K562 (cell line): ENCODE data around the gene UBXN10. TPM values are rescaled to one million over a fixed set of nuclear protein-coding genes. Genes with fewer than 3 reads are reported as not detected.

Experiments used
- ATAC-seq: fragments of 200-7000 bp; cut with Tn5 transposase; 3 replicates; pipeline ENCODE4 v1.9.1; 2020; ENCODE audit warnings: moderate library complexity
- BruUV-seq: library from RNA; stranded (reverse); fragments of 400-500 nt; replicated peaks from 2 replicates; lab custom pipeline; 2021; lab: Mats Ljungman, UMichigan
- CTCF ChIA-PET: fragments of 300-600 bp; formaldehyde crosslinking; extraction: SDS; loops from one replicate; lab custom pipeline; 2021; ENCODE audit warnings: low intra/inter-chr PET ratio; lab: Yijun Ruan, JAX
- POLR2A ChIA-PET: fragments of 300-600, 350-650 bp; sonication (Branson Sonifier 250); formaldehyde crosslinking; extraction: SDS; loops from one replicate; lab custom pipeline; 2021; ENCODE audit warnings: antibody characterized with exemption, inconsistent platforms; lab: Yijun Ruan, JAX
- DNase-seq, 4 experiments: peaks; one replicate each; pipeline versions ENCODE4 v3.0.0 to v3.0.0-alpha.2; 2011 to 2018; ENCODE audit warnings: low spot score in 3 of 4, mixed read lengths in 3 of 4; ENCODE audit errors: extremely low read depth in 1 of 4
- FAIRE-seq: peaks from 2 replicates; lab custom pipeline; 2011; peaks lifted over from hg19 to GRCh38; lab: Jason Lieb, UNC
- H2AFZ ChIP-seq: 2 replicates; pipeline ENCODE4 v1.6.0; 2011; ENCODE audit warnings: low read depth, low read length, control low read depth, inconsistent platforms
- H3K27ac ChIP-seq: fragments of 200-600 bp; 3 replicates; pipeline ENCODE4 v1.8.0; 2011; ENCODE audit warnings: low read depth, mild to moderate bottlenecking, control low read depth, inconsistent platforms, low read length, moderate library complexity, mixed read lengths; ENCODE audit errors: extremely low read depth
- H3K27me3 ChIP-seq, 2 experiments: fragments of 300-600 bp in 1 of 2; 2 replicates in 1 of 2; 3 replicates in 1 of 2; pipeline versions ENCODE4 v1.6.0 to v1.8.0; 2011; ENCODE audit warnings: inconsistent platforms in 2 of 2, low read length in 2 of 2, mild to moderate bottlenecking in 1 of 2, mixed read lengths in 1 of 2, moderate library complexity in 1 of 2; ENCODE audit not compliant: control insufficient read depth in 2 of 2, insufficient read depth in 2 of 2
- H3K36me3 ChIP-seq: fragments of 300-600 bp; 3 replicates; pipeline ENCODE4 v1.8.0; 2011; ENCODE audit warnings: mild to moderate bottlenecking, low read length, inconsistent platforms; ENCODE audit not compliant: control insufficient read depth, insufficient read depth
- H3K4me1 ChIP-seq, 2 experiments: fragments of 200-600 bp in 1 of 2; replicated peaks in 1 of 2; 2 replicates in 1 of 2; 3 replicates in 1 of 2; pipeline versions ENCODE4 v1.5.1 to v1.8.0; 2011; ENCODE audit warnings: inconsistent platforms in 2 of 2, low read length in 2 of 2, mild to moderate bottlenecking in 1 of 2, mixed read lengths in 1 of 2, moderate library complexity in 1 of 2; ENCODE audit not compliant: control insufficient read depth in 2 of 2, insufficient read depth in 2 of 2
- H3K4me2 ChIP-seq: 2 replicates; pipeline ENCODE4 v1.6.1; 2011; ENCODE audit warnings: low read length, control low read depth, inconsistent platforms, mixed read lengths; ENCODE audit not compliant: insufficient read depth
- H3K4me3 ChIP-seq: fragments of 200-600 bp; sonication (generic), shearing (Covaris generic); 2 replicates; pipeline ENCODE4 v1.5.1; 2016; ENCODE audit warnings: control low read depth, inconsistent platforms
- H3K79me2 ChIP-seq: fragments of 200-600 bp; 3 replicates; pipeline ENCODE4 v1.8.0; 2011; ENCODE audit warnings: low read length, inconsistent platforms; ENCODE audit not compliant: control insufficient read depth, insufficient read depth
- H3K9ac ChIP-seq, 2 experiments: 2 replicates each; pipeline versions ENCODE4 v1.6.0 to v1.6.1; 2011; ENCODE audit warnings: low read depth in 2 of 2, low read length in 2 of 2, control low read depth in 1 of 2, inconsistent platforms in 1 of 2, mild to moderate bottlenecking in 1 of 2, mixed read lengths in 1 of 2; ENCODE audit not compliant: insufficient read depth in 1 of 2
- H3K9me1 ChIP-seq: one replicate; pipeline ENCODE4 v1.6.0; 2011; ENCODE audit warnings: inconsistent platforms, mild to moderate bottlenecking, low read length, moderate library complexity; ENCODE audit not compliant: control insufficient read depth, insufficient read depth
- H3K9me3 ChIP-seq: replicated peaks from 2 replicates; pipeline ENCODE4 v1.5.1; 2011; ENCODE audit warnings: low read depth, low read length, inconsistent platforms; ENCODE audit not compliant: control insufficient read depth, insufficient read depth
- H4K20me1 ChIP-seq: replicated peaks from 2 replicates; pipeline ENCODE4 v1.6.1; 2011; ENCODE audit warnings: low read length, inconsistent platforms, mixed read lengths; ENCODE audit not compliant: control insufficient read depth, insufficient read depth
- CUX1 ChIP-seq: fragments of 200-800 bp; sonication (Bioruptor generic); IDR thresholded peaks from 2 replicates; pipeline ENCODE4 v1.6.1; 2016; ENCODE audit warnings: missing genetic modification characterization, missing compliant biosample characterization
- KLF6 ChIP-seq: fragments of 250-450 bp; sonication (Bioruptor Pico); IDR thresholded peaks from 2 replicates; pipeline ENCODE4 v1.4.0; 2020; ENCODE audit warnings: mild to moderate bottlenecking, moderate library complexity, borderline replicate concordance
- PML ChIP-seq: IDR thresholded peaks from 2 replicates; pipeline ENCODE4 v1.6.1; 2012; ENCODE audit warnings: low read length, inconsistent platforms
- SAFB2 ChIP-seq: fragments of 200-400 bp; formaldehyde crosslinking; IDR thresholded peaks from 2 replicates; pipeline ENCODE4 v1.6.1; 2018; ENCODE audit warnings: borderline replicate concordance, low read length, low read depth, moderate library complexity; ENCODE audit not compliant: severe bottlenecking
- SRSF9 ChIP-seq: fragments of 200-400 bp; formaldehyde crosslinking; IDR thresholded peaks from 2 replicates; pipeline ENCODE4 v1.6.1; 2017; ENCODE audit warnings: low read depth, low read length, borderline replicate concordance
- THAP12 ChIP-seq: fragments of 250-450 bp; sonication (Bioruptor Pico); IDR thresholded peaks from 2 replicates; pipeline ENCODE4 v1.9.0; 2021; ENCODE audit warnings: mild to moderate bottlenecking, inconsistent platforms
- ZNF655 ChIP-seq: fragments of 250-450 bp; sonication (Bioruptor Pico); IDR thresholded peaks from 2 replicates; pipeline ENCODE4 v1.5.0; 2021
- WGBS: fragments of 100-300 bp; shearing (Covaris generic); methylation state at CpG from one replicate; pipeline ENCODE4 v1.1.6; 2016; ENCODE audit warnings: low coverage, mixed read lengths; ENCODE audit not compliant: insufficient coverage; ENCODE audit errors: missing lambda C conversion rate; 5-methylcytosine and 5-hydroxymethylcytosine counted together
- in situ Hi-C: fragments of 300-500 bp; cut with MboI; formaldehyde crosslinking; loops from 4 replicates; pipeline ENCODE4 v1.15.0; 2018; ENCODE audit warnings: inconsistent platforms, mixed read lengths
- intact Hi-C: fragments of 100-400 bp; cut with micrococcal nuclease; formaldehyde crosslinking; loops from 2 replicates; pipeline ENCODE4 v1.14.2; 2022
- polyA plus RNA-seq, 8 experiments: library from polyadenylated mRNA; depleted of rRNA in 4 of 8; stranded (reverse) in 5 of 8; unstranded in 3 of 8; fragments of >200 nt; fragmentation: Nextera tagmentation in 2 of 8; fragmentation: Illumina TruSeq in 1 of 8; extraction: Ambion mirVana in 2 of 8; extraction: Trizol in 1 of 8; gene quantifications; 2 replicates each; pipeline versions ENCODE4 v1.2.1 to v1.2.3, GENCODE V29; 2011 to 2014; ENCODE audit warnings: inconsistent platforms in 1 of 8, missing spikeins in 1 of 8
- total RNA-seq, 7 experiments: library from RNA; depleted of rRNA in 6 of 7; stranded (reverse); fragments of >200 nt in 6 of 7; fragmentation: Illumina TruSeq in 2 of 7; extraction: Trizol in 2 of 7; gene quantifications; 2 replicates each; pipeline versions ENCODE4 v1.2.1 to v1.2.3, GENCODE V29; 2011 to 2021; ENCODE audit warnings: low replicate concordance in 1 of 7

The UBXN10 gene
- total and polyA plus RNA-seq, 9 of the 15 experiments (the other 6 are each of a cell fraction or from before 2014, with no cell fraction given) = 10.7 to 17.7 (median 13.6) TPM

DNA sequence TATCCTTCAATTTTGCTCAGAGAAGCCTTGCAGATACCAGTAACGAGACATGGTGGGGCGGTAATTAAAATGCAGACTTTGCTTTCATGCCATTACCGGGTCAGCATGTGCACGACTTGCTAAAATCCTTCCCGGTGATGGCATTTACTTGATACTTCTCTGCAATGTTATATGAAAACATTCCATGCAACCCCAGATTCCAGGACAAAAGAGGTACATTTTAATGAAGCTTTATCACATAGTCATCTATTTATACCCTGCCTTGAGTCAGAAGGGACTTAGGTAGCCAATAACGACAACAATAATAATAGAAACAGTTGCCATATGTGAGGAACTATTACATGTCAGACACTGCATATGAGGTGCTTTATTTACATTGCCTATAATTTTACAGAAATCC is 29.8 kb downstream of the UBXN10 start:
- no peaks in the 10 kb centered on the region for H3K36me3 ChIP-seq
- peaks cover 12 to 21% of the 10 kb centered on the region in 2 experiments; a peak in 3 of 5 replicates for H3K27me3 ChIP-seq
- H3K4me3 ChIP-seq = no peak overlapping the region
- no peak overlapping the region for H3K9ac ChIP-seq
- FAIRE-seq (no peak), DNase-seq (no peak), ATAC-seq (no peak)
- no peaks in the 10 kb centered on the region for H3K79me2 ChIP-seq
- intact Hi-C loops = loop anchor here (2.0 to 10.0 kb wide), 2 partner anchors 89 to 215 kb away; no protein-coding TSS in a partner anchor
- in situ Hi-C loops = loop anchor here (10.0 kb wide), 1 partner anchor 279 kb away; no protein-coding TSS in a partner anchor
- POLR2A ChIA-PET = interaction anchor here (0.7 to 1.0 kb wide), 2 partner anchors 32 to 214 kb away, joined by 3 read pairs; no protein-coding TSS in a partner anchor
- H3K4me1 ChIP-seq = peaks cover 20 to 21% of the 10 kb centered on the region in 2 experiments
- WGBS = 0% methylated on average over 6 of the region's 6 CpGs
- H3K9me1 ChIP-seq = no peaks in the 10 kb centered on the region
- H3K9me3 ChIP-seq = 0 out of 2 replicates have a peak, but pooled peaks cover 3% of the 10 kb centered on the region
- H4K20me1 ChIP-seq = no peaks in the 10 kb centered on the region
- no peak overlapping the region for H3K4me2 ChIP-seq
- CTCF ChIA-PET = no interaction called here
- no peak overlapping the region for H2AFZ ChIP-seq
- no TSS peak for BruUV-seq
- no peak overlapping the region for H3K27ac ChIP-seq
- TF ChIP-seq CUX1 (CRISPR knock-in tag) (no peak), PML (no peak), THAP12 (CRISPR knock-in tag) (no peak), SRSF9 (no peak), ZNF655 (CRISPR knock-in tag) (no peak), KLF6 (CRISPR knock-in tag) (no peak), SAFB2 (no peak)
